Measurements from ENCODE around the gene AQP5.
A peak's percentile ranks its signal among the peaks of the same experiment; 100 is the strongest.
"Not testable (repeated sequence)": the region's sequence is repeated elsewhere in the genome, so short reads cannot be mapped to it uniquely, and the experiment has no call there.

Gene AQP5

GRCh38 chr12:49985981-49986380, 24.3 kb downstream of the AQP5 start:
- no peak overlapping the region for H3K4me3 ChIP-seq (ENCODE audit: low read depth, low read length)
- TF ChIP-seq MAX (IDR thresholded peaks at IDR 0.05; ENCODE audit: low read depth, low read length) (no peak), CTCF (IDR thresholded peaks at IDR 0.05; ENCODE audit: low read depth, low read length) (no peak), POLR2A (IDR thresholded peaks at IDR 0.05; ENCODE audit: extremely low read depth, insufficient read length) (no peak), MYC (IDR thresholded peaks at IDR 0.05; ENCODE audit: low read depth, low read length) (no peak)
- DNase-seq (ENCODE audit: low read depth) = no peak

- DNase-seq (ENCODE audit: low read depth); H3K4me3 ChIP-seq (ENCODE audit: low read depth, low read length): not testable (repeated sequence)
Measured at GRCh38 chr12:49986476-49986875, 24.8 kb downstream of the AQP5 start.

- no peak overlapping the region for H3K4me3 ChIP-seq (ENCODE audit: low read depth, low read length)
- peak; percentile 80 for DNase-seq (ENCODE audit: low read depth)
- no peak for TF ChIP-seq CTCF (IDR thresholded peaks at IDR 0.05; ENCODE audit: low read depth, low read length)
- TF ChIP-seq MAX (IDR thresholded peaks at IDR 0.05; ENCODE audit: low read depth, low read length) = no peak
- no peak for TF ChIP-seq MYC (IDR thresholded peaks at IDR 0.05; ENCODE audit: low read depth, low read length)
Measured at GRCh38 chr12:49987625-49988303, 26.1 kb downstream of the AQP5 start.

- not testable (repeated sequence) for DNase-seq (ENCODE audit: low read depth); H3K4me3 ChIP-seq (ENCODE audit: low read depth, low read length)
Measured at GRCh38 chr12:49989400-49989799, 27.7 kb downstream of the AQP5 start.

- TF ChIP-seq CTCF (IDR thresholded peaks at IDR 0.05; ENCODE audit: low read depth, low read length) (no peak), MYC (IDR thresholded peaks at IDR 0.05; ENCODE audit: low read depth, low read length) (no peak), MAX (IDR thresholded peaks at IDR 0.05; ENCODE audit: low read depth, low read length) (no peak), POLR2A (IDR thresholded peaks at IDR 0.05; ENCODE audit: extremely low read depth, insufficient read length) (no peak)
- DNase-seq (ENCODE audit: low read depth) = peak; percentile 55
- H3K4me3 ChIP-seq (ENCODE audit: low read depth, low read length) = no peak overlapping the region
Measured at GRCh38 chr12:49990273-49990672, 28.6 kb downstream of the AQP5 start.

- no peak overlapping the region for H3K4me3 ChIP-seq (ENCODE audit: low read depth, low read length)
- no peak for TF ChIP-seq MYC (IDR thresholded peaks at IDR 0.05; ENCODE audit: low read depth, low read length)
- no peak for TF ChIP-seq CTCF (IDR thresholded peaks at IDR 0.05; ENCODE audit: low read depth, low read length)
- no peak for TF ChIP-seq POLR2A (IDR thresholded peaks at IDR 0.05; ENCODE audit: extremely low read depth, insufficient read length)
- no peak for TF ChIP-seq MAX (IDR thresholded peaks at IDR 0.05; ENCODE audit: low read depth, low read length)
- DNase-seq (ENCODE audit: low read depth) = no peak
Measured at GRCh38 chr12:49998453-49998852, 36.8 kb downstream of the AQP5 start.

- TF ChIP-seq POLR2A (IDR thresholded peaks at IDR 0.05; ENCODE audit: extremely low read depth, insufficient read length) (no peak), CTCF (IDR thresholded peaks at IDR 0.05; ENCODE audit: low read depth, low read length) (no peak), MYC (IDR thresholded peaks at IDR 0.05; ENCODE audit: low read depth, low read length) (no peak), MAX (IDR thresholded peaks at IDR 0.05; ENCODE audit: low read depth, low read length) (no peak)
- no peak for DNase-seq (ENCODE audit: low read depth)
- no peak overlapping the region for H3K4me3 ChIP-seq (ENCODE audit: low read depth, low read length)
Measured at GRCh38 chr12:50003595-50003994, 41.9 kb downstream of the AQP5 start.
